ENCODE data around the gene UNC119B. TPM values are rescaled to one million over a fixed set of nuclear protein-coding genes. Genes with fewer than 3 reads are reported as not detected.
A peak's percentile ranks its signal among the peaks of the same experiment; 100 is the strongest.
"Not testable (repeated sequence)": the region's sequence is repeated elsewhere in the genome, so short reads cannot be mapped to it uniquely, and the experiment has no call there.

The UNC119B gene
- total and polyA plus RNA-seq, 5 experiments from 2014 or later, result 9.6 to 24.2 (median 11.5) TPM

GRCh38 chr12:120722784-120723183 is 12.5 kb downstream of the UNC119B start:
- no peak overlapping the region for H3K4me3 Mint-ChIP-seq
- no peaks in the 10 kb centered on the region for H3K9me3 Mint-ChIP-seq
- ATAC-seq, result no peak
- POLR2A ChIA-PET, result interaction anchor here (0.9 kb wide), 1 partner anchor 221 kb away, joined by 3 read pairs; no protein-coding TSS in a partner anchor
- peaks cover 11 to 38% (median 29%) of the 10 kb centered on the region in 4 donors for H3K4me1 Mint-ChIP-seq
- peaks cover 4 to 53% (median 20%) of the 10 kb centered on the region in 3 donors for H3K36me3 Mint-ChIP-seq
- H3K27ac Mint-ChIP-seq, result no peak overlapping the region
- no peaks in the 10 kb centered on the region for H3K27me3 Mint-ChIP-seq
- DNase-seq, result no peak

GRCh38 chr12:120724720-120725119 is 14.5 kb downstream of the UNC119B start:
- Mint-ChIP-seq H3K27me3 (no peaks in the 10 kb centered on the region), H3K27ac (peak overlapping the region in 8 of 10 donors; percentile 4 to 71 (median 56)), H3K36me3 (peaks cover 0 to 50% (median 14%) of the 10 kb centered on the region in 3 donors), H3K9me3 (no peaks in the 10 kb centered on the region), H3K4me1 (peaks cover 8 to 32% (median 26%) of the 10 kb centered on the region in 4 donors), H3K4me3 (peak overlapping the region; percentile 79 to 95 (median 93))
- ATAC-seq, result no peak
- no peak for DNase-seq
- POLR2A ChIA-PET, result no interaction called here

GRCh38 chr12:120725151-120725658 is 14.9 kb downstream of the UNC119B start:
- no peak for ATAC-seq
- Mint-ChIP-seq H3K36me3 (peaks cover under 1 to 48% (median 14%) of the 10 kb centered on the region in 3 donors), H3K27me3 (no peaks in the 10 kb centered on the region)

GRCh38 chr12:120725659-120726509 is 15.6 kb downstream of the UNC119B start, which contains the start of gene ACADS:
ACADS (plus strand) TSS chr12:120725826; CDS start chr12:120725886, 60 bp downstream.
- POLR2A ChIA-PET, result interaction anchor here (0.6 kb wide), 1 partner anchor 1170 kb away, joined by 4 read pairs; no protein-coding TSS in a partner anchor
- peaks cover 5 to 50% (median 18%) of the 10 kb centered on the region in 3 donors for H3K36me3 Mint-ChIP-seq
- H3K4me1 Mint-ChIP-seq, result peaks cover 11 to 32% (median 26%) of the 10 kb centered on the region in 4 donors
- ATAC-seq (peak; percentile 99 to 100), DNase-seq (peak; percentile 80 to 94 (median 87))
- H3K27ac Mint-ChIP-seq, result peak within 1 kb of the TSS; percentile 45 to 95 (median 83)
- peak within 1 kb of the TSS; percentile 90 to 96 (median 93) for H3K4me3 Mint-ChIP-seq
- H3K9me3 Mint-ChIP-seq, result no peaks in the 10 kb centered on the region
- no peaks in the 10 kb centered on the region for H3K27me3 Mint-ChIP-seq

More at GRCh38 chr12:120725151-120725658, 14.9 kb downstream of the UNC119B start:
- Mint-ChIP-seq H3K9me3 (no peaks in the 10 kb centered on the region), H3K27ac (peak overlapping the region in 9 of 10 donors; percentile 4 to 71 (median 56)), H3K4me1 (peaks cover 10 to 32% (median 26%) of the 10 kb centered on the region in 4 donors), H3K4me3 (peak overlapping the region; percentile 79 to 95 (median 93))
- DNase-seq, result no peak
- POLR2A ChIA-PET, result interaction anchor here (0.6 kb wide), 1 partner anchor 1171 kb away, joined by 4 read pairs; no protein-coding TSS in a partner anchor

GRCh38 chr12:120726510-120726793 is 16.2 kb downstream of the UNC119B start:
- POLR2A ChIA-PET, result no interaction called here
- peaks cover 5 to 46% (median 18%) of the 10 kb centered on the region in 3 donors for H3K36me3 Mint-ChIP-seq
- DNase-seq (no peak), ATAC-seq (no peak)
- H3K9me3 Mint-ChIP-seq, result no peaks in the 10 kb centered on the region
- H3K4me1 Mint-ChIP-seq, result peaks cover 11 to 32% (median 26%) of the 10 kb centered on the region in 4 donors
- H3K4me3 Mint-ChIP-seq, result peak overlapping the region; percentile 90 to 96 (median 93)
- H3K27ac Mint-ChIP-seq, result peak overlapping the region in 9 of 10 donors; percentile 45 to 95 (median 80)
- no peaks in the 10 kb centered on the region for H3K27me3 Mint-ChIP-seq

GRCh38 chr12:120726961-120727360 is 16.7 kb downstream of the UNC119B start:
- ATAC-seq, result no peak

GRCh38 chr12:120732198-120732597 is 21.9 kb downstream of the UNC119B start:
- ATAC-seq, H3K4me3 Mint-ChIP-seq, DNase-seq, H3K9me3 Mint-ChIP-seq, POLR2A ChIA-PET, H3K27me3 Mint-ChIP-seq, H3K27ac Mint-ChIP-seq, H3K4me1 Mint-ChIP-seq: not testable (repeated sequence)
- peaks cover 5 to 32% (median 20%) of the 10 kb centered on the region in 3 donors for H3K36me3 Mint-ChIP-seq

More at GRCh38 chr12:120726961-120727360, 16.7 kb downstream of the UNC119B start:
- peaks cover 5 to 43% (median 18%) of the 10 kb centered on the region in 3 donors for H3K36me3 Mint-ChIP-seq
- H3K9me3 Mint-ChIP-seq, result no peaks in the 10 kb centered on the region
- POLR2A ChIA-PET, result no interaction called here
- DNase-seq, result no peak
- no peaks in the 10 kb centered on the region for H3K27me3 Mint-ChIP-seq
- H3K4me3 Mint-ChIP-seq, result peak overlapping the region in 7 of 10 donors; percentile 91 to 95 (median 93)
- H3K4me1 Mint-ChIP-seq, result peaks cover 11 to 31% (median 24%) of the 10 kb centered on the region in 4 donors
- peak overlapping the region in 1 of 10 donors; percentile 95 for H3K27ac Mint-ChIP-seq

- Mint-ChIP-seq H3K27me3 (no peaks in the 10 kb centered on the region), H3K9me3 (no peaks in the 10 kb centered on the region), H3K4me3 (no peak overlapping the region), H3K4me1 (peaks cover 0 to 6% (median 1%) of the 10 kb centered on the region in 4 donors), H3K36me3 (peaks cover 5 to 28% (median 18%) of the 10 kb centered on the region in 3 donors), H3K27ac (peak overlapping the region in 1 of 10 donors; percentile 73)
- ATAC-seq (no peak), DNase-seq (no peak)
- POLR2A ChIA-PET, result no interaction called here
Observed at GRCh38 chr12:120733574-120733973, 23.3 kb downstream of the UNC119B start.

- Mint-ChIP-seq H3K27me3 (no peaks in the 10 kb centered on the region), H3K27ac (peak overlapping the region in 1 of 10 donors; percentile 1), H3K9me3 (no peaks in the 10 kb centered on the region), H3K4me1 (peaks cover 0 to 4% (median 1%) of the 10 kb centered on the region in 4 donors), H3K4me3 (no peak overlapping the region), H3K36me3 (peaks cover 5 to 24% (median 17%) of the 10 kb centered on the region in 3 donors)
- ATAC-seq (no peak), DNase-seq (no peak)
- POLR2A ChIA-PET, result no interaction called here
Observed at GRCh38 chr12:120734210-120734609, 24.0 kb downstream of the UNC119B start.

GRCh38 chr12:120735181-120735580 is 24.9 kb downstream of the UNC119B start:
- no peaks in the 10 kb centered on the region for H3K9me3 Mint-ChIP-seq
- DNase-seq (no peak), ATAC-seq (no peak)
- no peak overlapping the region for H3K4me3 Mint-ChIP-seq
- peaks cover 5 to 16% (median 11%) of the 10 kb centered on the region in 3 donors for H3K36me3 Mint-ChIP-seq
- POLR2A ChIA-PET, result no interaction called here
- H3K27me3 Mint-ChIP-seq, result no peaks in the 10 kb centered on the region
- peaks cover 0 to under 1% (median 0%) of the 10 kb centered on the region in 4 donors for H3K4me1 Mint-ChIP-seq
- no peak overlapping the region for H3K27ac Mint-ChIP-seq

- Mint-ChIP-seq H3K27ac (peak overlapping the region in 2 of 10 donors; percentile 71 to 73), H3K4me3 (no peak overlapping the region), H3K9me3 (no peaks in the 10 kb centered on the region), H3K36me3 (peaks cover 0 to 10% (median 7%) of the 10 kb centered on the region in 3 donors), H3K27me3 (no peaks in the 10 kb centered on the region), H3K4me1 (no peaks in the 10 kb centered on the region)
- POLR2A ChIA-PET, result interaction anchor here (0.6 kb wide), 1 partner anchor 17 kb away, joined by 4 read pairs; no protein-coding TSS in a partner anchor
- ATAC-seq (no peak), DNase-seq (no peak)
Observed at GRCh38 chr12:120736404-120737331, 26.4 kb downstream of the UNC119B start.
